IPS-18c (cell line): ENCODE data around the gene EIF4E3.

Experiments used
- H3K4me3 ChIP-seq: 2 replicates; pipeline ENCODE4 v1.7.0; 2013; ENCODE audit warnings: low read depth, mild to moderate bottlenecking, low read length, moderate library complexity; ENCODE audit not compliant: insufficient read depth
- H3K9me3 ChIP-seq: one replicate; pipeline ENCODE4 v1.6.1; 2013; ENCODE audit warnings: mild to moderate bottlenecking, low read length, moderate library complexity; ENCODE audit not compliant: control insufficient read depth, insufficient read depth

Gene EIF4E3

DNA sequence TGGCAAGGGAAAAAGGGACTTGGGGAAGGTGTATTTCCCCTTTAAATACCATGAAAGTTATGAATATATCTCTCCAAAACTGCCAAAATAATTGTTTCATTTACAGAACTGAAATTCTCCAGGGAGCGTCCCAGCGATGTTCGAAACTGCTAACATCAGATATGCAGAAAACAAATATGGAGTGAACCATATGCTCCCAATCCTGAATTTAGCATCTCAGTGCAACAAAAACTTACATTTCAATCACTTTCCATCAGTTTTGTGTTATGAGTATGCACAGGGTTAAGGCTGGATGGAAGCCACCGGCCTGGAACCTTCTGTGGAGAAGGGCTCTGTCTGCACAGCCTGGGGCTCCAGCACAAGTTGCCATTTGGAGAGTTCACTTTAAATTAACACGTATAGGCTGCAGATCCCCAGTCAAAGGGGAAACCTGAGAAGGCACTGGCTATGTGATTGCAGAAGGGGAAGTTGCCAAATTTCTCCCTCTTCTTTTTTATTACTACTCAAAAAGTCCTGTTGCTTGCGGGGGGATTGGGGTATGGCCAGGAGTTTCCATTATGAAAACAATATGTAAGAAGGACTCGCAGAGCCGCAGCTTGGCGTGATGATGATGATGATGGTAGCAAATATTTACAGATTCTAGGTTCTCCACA is 84.7 kb downstream of the EIF4E3 start:
- no peaks in the 10 kb centered on the region for H3K9me3 ChIP-seq
- H3K4me3 ChIP-seq: no peak overlapping the region

DNA sequence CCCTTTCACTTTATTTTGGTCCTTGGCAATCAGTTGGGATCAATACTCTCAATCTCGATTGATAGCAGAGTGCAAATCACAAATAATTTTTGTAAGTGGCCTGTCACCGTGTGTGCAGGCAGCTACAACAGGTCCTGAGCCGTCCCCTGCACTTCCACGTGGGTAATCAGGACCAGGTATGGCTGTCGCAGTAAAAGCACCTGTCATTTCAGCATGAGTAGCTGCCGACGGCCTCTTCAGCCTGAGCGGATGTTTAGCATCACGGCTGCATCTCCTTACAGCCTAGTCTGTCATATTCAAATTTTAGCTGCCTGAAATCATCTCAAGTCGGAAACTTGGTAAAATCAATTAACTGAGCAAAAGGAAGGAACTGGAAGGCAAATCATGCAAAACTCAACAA is 88.7 kb downstream of the EIF4E3 start:
- no peak overlapping the region for H3K4me3 ChIP-seq

DNA sequence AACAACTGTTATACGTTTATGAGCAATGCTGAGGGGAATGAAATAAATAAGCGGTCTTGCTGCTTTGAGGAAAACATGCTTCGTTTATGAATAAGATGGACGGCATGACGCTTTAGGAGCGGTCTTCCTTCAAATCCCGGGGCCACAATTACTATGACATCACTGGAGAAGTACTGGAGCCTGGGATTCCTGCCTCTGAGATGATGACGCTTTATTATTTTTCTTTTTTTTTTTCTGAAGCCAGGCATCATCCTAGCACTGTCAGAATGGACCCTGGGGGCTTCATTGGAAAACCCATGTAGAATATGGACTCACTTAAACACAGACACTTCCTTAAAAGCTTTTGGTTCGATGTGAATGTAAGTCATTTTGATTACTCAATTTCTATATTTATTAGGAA is 89.2 kb downstream of the EIF4E3 start:
- Histone ChIP-seq H3K9me3 (no peaks in the 10 kb centered on the region), H3K4me3 (no peak overlapping the region)

More for the DNA sequence above, 88.7 kb downstream of the EIF4E3 start:
- no peaks in the 10 kb centered on the region for H3K9me3 ChIP-seq

DNA sequence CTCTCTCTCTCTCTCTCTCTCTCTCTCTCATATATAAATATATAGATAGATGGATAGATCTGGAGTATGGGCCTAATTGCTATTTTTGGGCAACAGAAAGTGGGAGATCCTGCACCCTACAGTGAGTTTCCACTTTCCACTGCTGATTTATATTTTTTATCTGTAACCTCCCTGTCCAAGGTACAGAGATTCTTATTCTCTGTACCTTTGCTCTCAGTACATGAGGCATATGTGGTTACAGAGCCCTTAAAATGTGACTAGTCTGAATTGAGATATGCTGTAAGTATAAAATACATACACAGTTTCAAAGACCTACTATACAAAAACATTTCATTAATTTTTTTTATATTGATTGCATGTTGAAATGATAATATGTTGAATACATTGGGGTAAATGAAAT is 90.5 kb downstream of the EIF4E3 start:
- Histone ChIP-seq H3K9me3 (no peaks in the 10 kb centered on the region), H3K4me3 (no peak overlapping the region)

DNA sequence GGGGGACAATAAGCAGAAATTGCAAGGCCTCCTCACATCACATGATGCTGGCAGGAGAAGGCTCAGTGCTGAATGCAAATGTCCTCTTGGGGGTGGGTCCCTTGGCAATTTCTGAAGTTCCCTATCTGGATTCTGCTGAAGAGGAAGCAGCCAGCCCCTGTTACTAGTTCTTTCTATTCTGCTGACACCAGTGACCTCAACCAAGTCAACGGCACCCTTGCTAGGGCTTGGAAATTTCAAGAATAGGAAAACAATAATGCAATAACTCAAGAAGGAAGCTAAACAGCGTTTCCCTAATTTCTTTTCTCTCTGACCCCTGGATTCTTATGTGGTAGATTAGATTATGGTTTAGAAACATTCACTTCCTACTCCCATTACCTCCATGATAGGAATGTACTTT is 95.5 kb downstream of the EIF4E3 start:
- Histone ChIP-seq H3K9me3 (no peaks in the 10 kb centered on the region), H3K4me3 (no peak overlapping the region)

DNA sequence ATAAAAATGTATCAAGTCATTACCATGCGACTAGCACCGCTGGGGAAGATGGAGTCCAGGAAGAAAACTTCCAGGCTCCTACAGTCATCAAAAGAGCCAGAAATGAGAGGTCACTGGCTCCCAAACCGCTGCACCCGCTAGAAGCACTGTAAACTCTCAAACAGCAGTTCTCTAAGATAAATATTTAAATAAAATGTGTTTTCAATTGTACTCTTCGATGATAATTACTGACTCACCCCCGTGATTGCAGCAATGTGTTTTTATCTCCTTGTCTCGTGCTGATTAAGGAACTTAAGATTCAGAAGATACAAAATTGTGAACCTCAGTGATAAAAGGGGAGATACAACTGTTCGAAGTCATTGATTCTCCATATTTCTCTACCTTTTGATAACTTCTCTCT is 95.9 kb downstream of the EIF4E3 start:
- no peak overlapping the region for H3K4me3 ChIP-seq
- H3K9me3 ChIP-seq: no peaks in the 10 kb centered on the region

DNA sequence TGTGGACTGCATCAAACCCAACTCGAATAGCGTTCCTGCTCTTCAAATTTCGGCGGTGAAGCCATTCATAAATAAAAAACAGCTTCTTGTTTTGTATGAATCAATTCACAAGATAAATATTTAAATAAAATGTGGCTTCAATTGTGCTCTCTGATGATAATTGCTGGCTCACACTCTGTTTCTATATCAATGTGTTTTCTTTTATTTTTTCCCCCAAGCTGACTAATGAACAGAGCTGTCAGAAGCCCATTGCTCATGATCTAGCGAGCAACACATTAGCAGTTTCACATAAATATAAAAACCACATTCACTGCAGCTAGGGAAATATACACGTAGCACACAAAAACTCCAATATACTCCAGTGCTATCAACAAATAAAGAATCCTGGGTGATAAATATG is 96.7 kb downstream of the EIF4E3 start:
- no peaks in the 10 kb centered on the region for H3K9me3 ChIP-seq
- no peak overlapping the region for H3K4me3 ChIP-seq

DNA sequence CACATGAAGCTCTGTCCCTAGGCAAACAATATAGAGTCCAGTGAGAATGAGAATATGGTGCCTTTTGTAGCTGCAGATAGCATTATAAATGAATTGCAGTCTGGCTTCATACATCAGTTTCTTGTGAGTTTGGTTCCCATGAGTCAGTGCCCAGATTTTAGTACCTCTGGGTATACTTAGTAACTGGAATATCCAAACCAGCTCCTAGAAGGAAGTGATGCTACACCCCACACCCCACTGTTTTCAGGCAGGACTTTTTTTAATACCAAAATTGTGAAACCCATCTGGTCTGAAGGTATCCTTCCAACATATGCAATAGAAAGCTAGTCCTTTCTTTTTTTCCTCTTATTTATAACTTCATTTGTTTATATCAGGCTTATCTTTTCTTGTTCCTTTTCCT is 99.5 kb downstream of the EIF4E3 start:
- no peak overlapping the region for H3K4me3 ChIP-seq
- no peaks in the 10 kb centered on the region for H3K9me3 ChIP-seq
